Neural cell (in vitro differentiated cells): Measurements from ENCODE around the gene RGL3. TPM values are rescaled to one million over a fixed set of nuclear protein-coding genes. Genes with fewer than 3 reads are reported as not detected.

ENCODE experiments used
- H2AFZ ChIP-seq: fragments of 200-600, 300-800 bp; sonication (generic), shearing (Covaris generic); 2 replicates; pipeline ENCODE4 v1.6.0; 2014; ENCODE audit warnings: low read depth, mild to moderate bottlenecking, antibody characterized with exemption, low read length, moderate library complexity
- H3F3A ChIP-seq: fragments of 200-600 bp; shearing (Covaris generic); 2 replicates; pipeline ENCODE4 v1.6.1; 2016; ENCODE audit warnings: mild to moderate bottlenecking, moderate library complexity, mixed read lengths, antibody characterized with exemption, low read length; ENCODE audit not compliant: insufficient read depth, poor library complexity, severe bottlenecking
- H3K27ac ChIP-seq: fragments of 200-600, 300-800 bp; sonication (generic), shearing (Covaris generic); 2 replicates; pipeline ENCODE4 v1.5.1; 2014; ENCODE audit warnings: mild to moderate bottlenecking, low read length, moderate library complexity
- H3K27me3 ChIP-seq: fragments of 300-800, 200-600 bp; sonication (generic), shearing (Covaris generic); 2 replicates; pipeline ENCODE4 v1.6.0; 2014; ENCODE audit warnings: mild to moderate bottlenecking, low read depth, low read length, moderate library complexity; ENCODE audit not compliant: insufficient read depth
- H3K36me3 ChIP-seq: fragments of 300-800, 200-600 bp; sonication (generic), shearing (Covaris generic); 2 replicates; pipeline ENCODE4 v1.5.1; 2014; ENCODE audit warnings: mild to moderate bottlenecking, antibody characterized with exemption, low read length, moderate library complexity; ENCODE audit not compliant: insufficient read depth
- H3K4me2 ChIP-seq: fragments of 300-800, 200-600 bp; sonication (generic), shearing (Covaris generic); 2 replicates; pipeline ENCODE4 v1.6.0; 2014; ENCODE audit warnings: mild to moderate bottlenecking, low read length
- H3K4me3 ChIP-seq: fragments of 300-800, 200-600 bp; sonication (generic), shearing (Covaris generic); 2 replicates; pipeline ENCODE4 v1.5.1; 2014; ENCODE audit warnings: mild to moderate bottlenecking, low read length, moderate library complexity
- H3K79me2 ChIP-seq: fragments of 200-600 bp; shearing (Covaris generic); replicated peaks from 2 replicates; pipeline ENCODE4 v1.6.0; 2014; ENCODE audit warnings: mild to moderate bottlenecking, low read length, moderate library complexity; ENCODE audit not compliant: insufficient read depth
- H3K9ac ChIP-seq: fragments of 300-800, 200-600 bp; sonication (generic), shearing (Covaris generic); 2 replicates; pipeline ENCODE4 v1.6.1; 2016; ENCODE audit warnings: mild to moderate bottlenecking, low read length, mixed read lengths
- H3K9me2 ChIP-seq: fragments of 200-600 bp; shearing (Covaris generic); 2 replicates; pipeline ENCODE4 v1.6.1; 2016; ENCODE audit warnings: mild to moderate bottlenecking, low read length, mixed read lengths; ENCODE audit not compliant: insufficient read depth
- H3K9me3 ChIP-seq: fragments of 200-600, 300-800 bp; sonication (generic), shearing (Covaris generic); 2 replicates; pipeline ENCODE4 v1.6.1; 2016; ENCODE audit warnings: mild to moderate bottlenecking, mixed run types, low read length, moderate library complexity, mixed read lengths
- H4K20me1 ChIP-seq: fragments of 200-600 bp; shearing (Covaris generic); 2 replicates; pipeline ENCODE4 v1.6.1; 2016; ENCODE audit warnings: mild to moderate bottlenecking, mixed run types; ENCODE audit not compliant: insufficient read depth
- EP300 ChIP-seq: fragments of 450-650 bp; conservative IDR thresholded peaks from 2 replicates; pipeline ENCODE4 v1.6.1; 2014; ENCODE audit warnings: antibody characterized with exemption, mild to moderate bottlenecking, moderate library complexity; ENCODE audit not compliant: poor library complexity, severe bottlenecking
- EZH2 ChIP-seq: fragments of 200-600, 300-800 bp; shearing (Covaris generic), sonication (generic); IDR thresholded peaks from 2 replicates; pipeline ENCODE4 v1.6.1; 2014; ENCODE audit warnings: antibody characterized with exemption, low read length, borderline replicate concordance, mild to moderate bottlenecking; ENCODE audit not compliant: insufficient read depth, poor library complexity, severe bottlenecking
- MXI1 ChIP-seq: fragments of 450-650 bp; conservative IDR thresholded peaks from 2 replicates; pipeline ENCODE4 v1.6.1; 2014; ENCODE audit warnings: antibody characterized with exemption, mild to moderate bottlenecking; ENCODE audit not compliant: poor library complexity, severe bottlenecking
- POLR2AphosphoS5 ChIP-seq: IDR thresholded peaks from 2 replicates; pipeline ENCODE4 v1.6.1; 2012
- RAD21 ChIP-seq: fragments of 450-650 bp; conservative IDR thresholded peaks from 2 replicates; pipeline ENCODE4 v1.6.1; 2014; ENCODE audit warnings: antibody characterized with exemption, mild to moderate bottlenecking, moderate library complexity
- REST ChIP-seq: IDR thresholded peaks from 2 replicates; pipeline ENCODE4 v1.6.1; 2012; ENCODE audit warnings: borderline replicate concordance
- SMC3 ChIP-seq: fragments of 450-650 bp; conservative IDR thresholded peaks from 2 replicates; pipeline ENCODE4 v1.6.1; 2014; ENCODE audit warnings: antibody characterized with exemption, mild to moderate bottlenecking, moderate library complexity; ENCODE audit not compliant: poor library complexity
- TAF1 ChIP-seq: IDR thresholded peaks from 2 replicates; pipeline ENCODE4 v1.6.1; 2012; ENCODE audit warnings: low read depth
- polyA plus RNA-seq: library from polyadenylated mRNA; depleted of rRNA; stranded (reverse); fragments of >200 nt; gene quantifications from 2 replicates; pipeline ENCODE4 v1.2.3, GENCODE V29; 2014
- TF ChIP-seq, protein P1 (sequence below): fragments of 450-650 bp; IDR thresholded peaks from 2 replicates; pipeline ENCODE4 v1.5.1; 2014; ENCODE audit warnings: antibody characterized with exemption, mild to moderate bottlenecking, moderate library complexity; ENCODE audit not compliant: poor library complexity, severe bottlenecking

The RGL3 gene
- polyA plus RNA-seq, 1 donor from 2014 or later = not detected

DNA sequence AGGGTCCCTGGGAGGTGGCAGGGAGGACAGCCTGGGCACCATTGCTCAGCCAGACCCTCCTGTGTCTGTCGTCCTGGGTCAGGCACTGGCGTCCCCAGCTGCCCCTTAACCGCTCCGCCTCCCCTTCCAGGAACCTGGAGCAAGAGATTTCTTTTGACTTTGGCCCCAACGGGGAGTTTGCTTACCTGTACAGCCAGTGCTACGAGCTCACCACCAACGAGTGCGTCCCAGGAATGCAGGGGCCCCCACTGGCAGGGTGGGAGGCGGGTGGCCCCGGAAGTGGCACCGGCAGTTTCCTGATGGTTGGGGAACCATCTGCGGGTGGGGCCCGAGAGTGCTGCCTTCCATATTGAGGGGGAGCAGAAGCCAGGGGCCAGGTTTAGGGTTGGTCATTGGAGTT lies 29.3 kb upstream of the RGL3 start:
- Histone ChIP-seq H3K4me2 (no peak overlapping the region), H3K79me2 (no peaks in the 10 kb centered on the region), H3K27me3 (no peaks in the 10 kb centered on the region), H3K9ac (no peak overlapping the region), H3K27ac (no peak overlapping the region), H4K20me1 (no peaks in the 10 kb centered on the region), H2AFZ (no peak overlapping the region), H3K4me3 (no peak overlapping the region), H3K36me3 (no peaks in the 10 kb centered on the region), H3F3A (peaks cover 3% of the 10 kb centered on the region), H3K9me3 (no peaks in the 10 kb centered on the region), H3K9me2 (no peaks in the 10 kb centered on the region)
- TF ChIP-seq TAF1 (no peak), POLR2AphosphoS5 (no peak), EZH2 (no peak), RAD21 (no peak), MXI1 (no peak), SMC3 (no peak)

DNA sequence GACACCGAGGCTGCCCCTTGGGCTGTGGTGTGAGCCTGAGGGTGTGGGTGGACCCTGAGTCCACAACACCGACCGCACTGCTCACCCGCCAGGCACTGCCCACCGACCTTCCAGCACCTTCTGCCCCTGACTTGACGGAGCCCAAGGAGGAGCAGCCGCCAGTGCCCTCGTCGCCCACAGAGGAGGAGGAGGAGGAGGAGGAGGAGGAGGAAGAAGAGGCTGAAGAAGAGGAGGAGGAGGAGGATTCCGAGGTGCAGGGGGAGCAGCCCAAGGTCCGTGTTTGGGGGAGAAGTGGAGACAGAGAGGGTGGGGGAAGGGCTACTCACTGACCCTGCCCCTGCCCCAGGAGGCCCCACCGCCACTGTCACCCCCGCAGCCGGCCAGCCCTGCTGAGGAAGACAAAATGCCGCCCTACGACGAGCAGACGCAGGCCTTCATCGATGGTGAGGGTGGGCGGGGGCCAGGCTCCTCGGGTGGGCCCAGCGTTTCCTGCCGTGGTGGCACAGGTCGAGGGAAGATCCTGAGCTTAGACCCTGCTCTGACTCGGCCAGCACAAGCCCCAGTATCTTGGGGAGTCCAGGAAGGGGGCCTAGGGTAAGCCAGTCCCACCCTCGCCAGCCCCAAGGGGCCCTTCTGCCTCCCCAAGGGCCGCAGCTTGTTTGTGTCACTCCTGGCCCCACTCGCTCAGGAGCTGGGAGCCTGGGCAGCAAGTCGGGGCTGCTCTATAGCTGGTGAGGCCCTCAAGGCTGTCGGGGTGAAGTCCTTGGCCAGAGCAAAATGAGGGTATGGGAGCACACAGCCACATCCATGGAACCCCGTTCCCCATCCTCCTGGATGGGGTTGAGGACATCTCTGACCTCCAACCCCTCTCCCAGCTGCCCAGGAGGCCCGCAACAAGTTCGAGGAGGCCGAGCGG lies 28.5 kb upstream of the RGL3 start:
- no peaks in the 10 kb centered on the region for H3K36me3 ChIP-seq
- no peak overlapping the region for H3K9ac ChIP-seq
- H3K9me3 ChIP-seq = no peaks in the 10 kb centered on the region
- H3K9me2 ChIP-seq = no peaks in the 10 kb centered on the region
- no peak overlapping the region for H3K4me3 ChIP-seq
- H3K27ac ChIP-seq = no peak overlapping the region
- H3K27me3 ChIP-seq = no peaks in the 10 kb centered on the region
- no peak overlapping the region for H2AFZ ChIP-seq
- H3K79me2 ChIP-seq = no peaks in the 10 kb centered on the region
- H3K4me2 ChIP-seq = no peak overlapping the region
- no peak for TF ChIP-seq RAD21
- no peak for TF ChIP-seq REST
- TF ChIP-seq POLR2AphosphoS5 = no peak
- TF ChIP-seq, protein P1, sequence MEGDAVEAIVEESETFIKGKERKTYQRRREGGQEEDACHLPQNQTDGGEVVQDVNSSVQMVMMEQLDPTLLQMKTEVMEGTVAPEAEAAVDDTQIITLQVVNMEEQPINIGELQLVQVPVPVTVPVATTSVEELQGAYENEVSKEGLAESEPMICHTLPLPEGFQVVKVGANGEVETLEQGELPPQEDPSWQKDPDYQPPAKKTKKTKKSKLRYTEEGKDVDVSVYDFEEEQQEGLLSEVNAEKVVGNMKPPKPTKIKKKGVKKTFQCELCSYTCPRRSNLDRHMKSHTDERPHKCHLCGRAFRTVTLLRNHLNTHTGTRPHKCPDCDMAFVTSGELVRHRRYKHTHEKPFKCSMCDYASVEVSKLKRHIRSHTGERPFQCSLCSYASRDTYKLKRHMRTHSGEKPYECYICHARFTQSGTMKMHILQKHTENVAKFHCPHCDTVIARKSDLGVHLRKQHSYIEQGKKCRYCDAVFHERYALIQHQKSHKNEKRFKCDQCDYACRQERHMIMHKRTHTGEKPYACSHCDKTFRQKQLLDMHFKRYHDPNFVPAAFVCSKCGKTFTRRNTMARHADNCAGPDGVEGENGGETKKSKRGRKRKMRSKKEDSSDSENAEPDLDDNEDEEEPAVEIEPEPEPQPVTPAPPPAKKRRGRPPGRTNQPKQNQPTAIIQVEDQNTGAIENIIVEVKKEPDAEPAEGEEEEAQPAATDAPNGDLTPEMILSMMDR = no peak
- no peak for TF ChIP-seq EZH2
- TF ChIP-seq EP300 = no peak
- TF ChIP-seq MXI1 = no peak
- TF ChIP-seq SMC3 = no peak
- TF ChIP-seq TAF1 = no peak
- no peaks in the 10 kb centered on the region for H4K20me1 ChIP-seq
- peaks cover 3% of the 10 kb centered on the region for H3F3A ChIP-seq
